ENCODE data around the gene VPS37C.

DNA sequence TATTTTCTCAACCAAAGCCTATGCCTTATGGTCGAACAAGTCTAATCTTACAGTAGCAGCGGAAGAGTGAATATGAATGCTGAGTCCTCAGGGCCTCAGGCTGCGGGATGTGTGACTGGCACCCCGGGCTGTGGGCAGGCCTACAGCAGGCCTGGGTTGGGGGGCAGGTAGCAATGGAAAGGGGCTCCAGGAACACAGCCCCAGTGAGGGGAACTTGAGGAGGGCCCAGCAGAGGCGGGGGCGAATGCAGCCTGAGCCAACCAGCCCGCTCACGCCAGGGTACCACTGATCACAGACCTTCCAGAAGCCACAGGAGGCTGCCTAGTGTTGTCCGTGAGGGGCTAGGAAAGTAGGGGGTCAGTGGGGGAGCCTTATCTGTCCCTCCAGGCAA lies 70.2 kb downstream of the VPS37C start:
- TF ChIP-seq, protein P1, sequence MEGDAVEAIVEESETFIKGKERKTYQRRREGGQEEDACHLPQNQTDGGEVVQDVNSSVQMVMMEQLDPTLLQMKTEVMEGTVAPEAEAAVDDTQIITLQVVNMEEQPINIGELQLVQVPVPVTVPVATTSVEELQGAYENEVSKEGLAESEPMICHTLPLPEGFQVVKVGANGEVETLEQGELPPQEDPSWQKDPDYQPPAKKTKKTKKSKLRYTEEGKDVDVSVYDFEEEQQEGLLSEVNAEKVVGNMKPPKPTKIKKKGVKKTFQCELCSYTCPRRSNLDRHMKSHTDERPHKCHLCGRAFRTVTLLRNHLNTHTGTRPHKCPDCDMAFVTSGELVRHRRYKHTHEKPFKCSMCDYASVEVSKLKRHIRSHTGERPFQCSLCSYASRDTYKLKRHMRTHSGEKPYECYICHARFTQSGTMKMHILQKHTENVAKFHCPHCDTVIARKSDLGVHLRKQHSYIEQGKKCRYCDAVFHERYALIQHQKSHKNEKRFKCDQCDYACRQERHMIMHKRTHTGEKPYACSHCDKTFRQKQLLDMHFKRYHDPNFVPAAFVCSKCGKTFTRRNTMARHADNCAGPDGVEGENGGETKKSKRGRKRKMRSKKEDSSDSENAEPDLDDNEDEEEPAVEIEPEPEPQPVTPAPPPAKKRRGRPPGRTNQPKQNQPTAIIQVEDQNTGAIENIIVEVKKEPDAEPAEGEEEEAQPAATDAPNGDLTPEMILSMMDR (IDR thresholded peaks at IDR 0.05) = no peak
- TF ChIP-seq CREB1 (CRISPR knock-in tag; IDR thresholded peaks at IDR 0.05) (no peak), NR2C2 (CRISPR knock-in tag; IDR thresholded peaks at IDR 0.05) (no peak), ZNF416 (CRISPR knock-in tag; IDR thresholded peaks at IDR 0.05) (no peak), TCF7 (CRISPR knock-in tag; IDR thresholded peaks at IDR 0.05; ENCODE audit: low read depth) (no peak), NR3C1 (CRISPR knock-in tag; conservative IDR thresholded peaks at IDR 0.05; ENCODE audit: low read depth) (no peak), ZNF263 (CRISPR knock-in tag; IDR thresholded peaks at IDR 0.05; ENCODE audit: low read depth) (no peak), IRF2 (CRISPR knock-in tag; IDR thresholded peaks at IDR 0.05; ENCODE audit: borderline replicate concordance, low read depth) (no peak), JUN (CRISPR knock-in tag; IDR thresholded peaks at IDR 0.05) (no peak), RELA (CRISPR knock-in tag; IDR thresholded peaks at IDR 0.05; ENCODE audit: borderline replicate concordance) (no peak), ETV6 (CRISPR knock-in tag; IDR thresholded peaks at IDR 0.05) (no peak)
- TF ChIP-seq, protein P2, sequence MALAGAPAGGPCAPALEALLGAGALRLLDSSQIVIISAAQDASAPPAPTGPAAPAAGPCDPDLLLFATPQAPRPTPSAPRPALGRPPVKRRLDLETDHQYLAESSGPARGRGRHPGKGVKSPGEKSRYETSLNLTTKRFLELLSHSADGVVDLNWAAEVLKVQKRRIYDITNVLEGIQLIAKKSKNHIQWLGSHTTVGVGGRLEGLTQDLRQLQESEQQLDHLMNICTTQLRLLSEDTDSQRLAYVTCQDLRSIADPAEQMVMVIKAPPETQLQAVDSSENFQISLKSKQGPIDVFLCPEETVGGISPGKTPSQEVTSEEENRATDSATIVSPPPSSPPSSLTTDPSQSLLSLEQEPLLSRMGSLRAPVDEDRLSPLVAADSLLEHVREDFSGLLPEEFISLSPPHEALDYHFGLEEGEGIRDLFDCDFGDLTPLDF (CRISPR knock-in tag; IDR thresholded peaks at IDR 0.05) = no peak
- TF ChIP-seq, protein P3, sequence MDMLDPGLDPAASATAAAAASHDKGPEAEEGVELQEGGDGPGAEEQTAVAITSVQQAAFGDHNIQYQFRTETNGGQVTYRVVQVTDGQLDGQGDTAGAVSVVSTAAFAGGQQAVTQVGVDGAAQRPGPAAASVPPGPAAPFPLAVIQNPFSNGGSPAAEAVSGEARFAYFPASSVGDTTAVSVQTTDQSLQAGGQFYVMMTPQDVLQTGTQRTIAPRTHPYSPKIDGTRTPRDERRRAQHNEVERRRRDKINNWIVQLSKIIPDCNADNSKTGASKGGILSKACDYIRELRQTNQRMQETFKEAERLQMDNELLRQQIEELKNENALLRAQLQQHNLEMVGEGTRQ (CRISPR knock-in tag; IDR thresholded peaks at IDR 0.05) = no peak
- TF ChIP-seq, protein P4, sequence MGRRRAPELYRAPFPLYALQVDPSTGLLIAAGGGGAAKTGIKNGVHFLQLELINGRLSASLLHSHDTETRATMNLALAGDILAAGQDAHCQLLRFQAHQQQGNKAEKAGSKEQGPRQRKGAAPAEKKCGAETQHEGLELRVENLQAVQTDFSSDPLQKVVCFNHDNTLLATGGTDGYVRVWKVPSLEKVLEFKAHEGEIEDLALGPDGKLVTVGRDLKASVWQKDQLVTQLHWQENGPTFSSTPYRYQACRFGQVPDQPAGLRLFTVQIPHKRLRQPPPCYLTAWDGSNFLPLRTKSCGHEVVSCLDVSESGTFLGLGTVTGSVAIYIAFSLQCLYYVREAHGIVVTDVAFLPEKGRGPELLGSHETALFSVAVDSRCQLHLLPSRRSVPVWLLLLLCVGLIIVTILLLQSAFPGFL (CRISPR knock-in tag; IDR thresholded peaks at IDR 0.05; ENCODE audit: borderline replicate concordance) = no peak
